ENCODE measurements around the gene ESR2.
A peak's percentile ranks its signal among the peaks of the same experiment; 100 is the strongest.

ESR2 gene

DNA sequence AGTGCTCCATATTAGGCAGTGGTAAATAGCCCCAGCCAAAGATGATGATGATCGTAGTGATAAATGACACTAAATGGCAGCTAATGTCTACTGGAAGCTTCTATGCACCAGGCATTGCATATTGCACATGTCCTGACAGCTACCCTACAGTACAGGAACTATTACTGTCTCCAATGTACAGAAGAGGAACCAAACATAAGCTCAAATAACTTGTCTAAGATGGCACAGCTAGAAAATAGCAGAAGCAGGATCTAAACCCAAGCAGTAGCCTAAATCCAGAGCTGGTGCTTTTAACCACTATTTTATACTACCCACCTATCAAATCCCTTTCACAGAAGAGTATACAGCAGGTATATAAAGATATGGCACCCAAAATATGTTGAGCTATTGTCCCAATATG lies 28.9 kb downstream of the ESR2 start:
- no peak for DNase-seq

DNA sequence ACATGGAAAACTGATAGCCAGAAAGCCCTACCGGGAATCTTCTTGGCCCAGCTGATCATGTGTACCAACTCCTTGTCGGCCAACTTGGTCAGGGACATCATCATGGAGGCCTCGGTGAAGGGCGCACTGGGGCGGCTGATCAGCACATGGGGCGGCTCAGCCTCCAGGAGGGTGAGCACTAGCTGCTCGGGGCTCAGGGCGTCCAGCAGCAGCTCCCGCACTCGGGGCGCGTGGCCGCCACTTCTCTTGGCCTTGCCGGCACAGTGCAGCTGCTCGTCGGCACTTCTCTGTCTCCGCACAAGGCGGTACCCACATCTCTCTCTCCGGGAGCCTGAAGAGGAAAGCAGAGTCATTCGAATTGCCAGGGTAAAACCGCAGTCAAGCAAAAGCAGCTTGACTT lies 33.8 kb downstream of the ESR2 start:
- DNase-seq: no peak

DNA sequence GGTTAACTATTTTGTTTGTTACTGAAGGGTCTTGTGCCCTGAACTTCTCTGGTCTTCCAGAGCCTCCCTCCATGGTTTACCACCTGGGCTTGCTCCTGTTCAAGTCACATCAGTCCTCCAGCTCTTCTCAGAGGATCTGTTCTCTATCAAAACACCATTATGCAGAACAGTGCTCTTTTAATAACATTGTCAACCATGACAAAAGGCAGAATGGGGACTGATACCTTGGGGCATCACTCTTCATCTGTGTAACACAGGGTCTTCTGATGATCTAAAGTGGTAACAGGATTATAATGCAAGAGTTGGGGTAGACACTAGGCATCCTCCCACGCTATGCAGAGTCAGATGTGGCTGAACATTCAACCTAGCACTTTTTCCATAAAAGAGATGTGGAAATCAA lies 38.4 kb downstream of the ESR2 start:
- DNase-seq: no peak

DNA sequence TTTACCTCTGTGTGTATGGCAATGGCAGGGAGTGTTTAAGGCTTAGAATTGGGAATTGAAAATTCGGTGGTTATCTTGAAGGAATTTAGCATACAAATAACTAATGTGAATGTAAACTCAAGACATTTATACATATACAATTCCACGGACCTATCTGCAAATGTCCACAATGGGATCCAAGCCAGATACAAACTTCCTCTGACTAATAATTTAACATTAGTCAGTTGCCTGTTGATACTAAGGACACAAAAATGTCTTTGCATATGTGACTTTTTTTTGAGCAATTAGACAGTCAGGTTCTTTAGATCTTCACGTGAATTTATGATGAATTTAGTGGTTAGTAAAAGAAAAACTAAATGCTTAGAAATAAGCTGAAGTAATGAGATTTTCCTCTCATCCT lies 40.5 kb downstream of the ESR2 start:
- no peak for DNase-seq

DNA sequence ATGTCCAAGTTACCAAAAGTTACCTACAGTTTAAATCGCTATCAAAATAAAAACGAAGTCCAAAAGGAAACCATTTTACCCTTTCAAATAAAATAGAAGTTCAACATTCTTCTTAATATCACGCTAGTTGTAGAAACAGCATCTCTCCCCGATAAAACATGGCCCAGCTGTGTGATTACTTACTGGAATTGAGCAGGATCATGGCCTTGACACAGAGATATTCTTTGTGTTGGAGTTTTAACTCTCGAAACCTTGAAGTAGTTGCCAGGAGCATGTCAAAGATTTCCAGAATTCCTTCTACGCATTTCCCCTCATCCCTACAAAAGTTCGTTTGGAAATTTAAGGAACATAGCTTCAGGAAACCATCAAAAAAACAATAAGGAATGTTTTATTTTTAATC lies 44.8 kb downstream of the ESR2 start:
- no peak for DNase-seq

DNA sequence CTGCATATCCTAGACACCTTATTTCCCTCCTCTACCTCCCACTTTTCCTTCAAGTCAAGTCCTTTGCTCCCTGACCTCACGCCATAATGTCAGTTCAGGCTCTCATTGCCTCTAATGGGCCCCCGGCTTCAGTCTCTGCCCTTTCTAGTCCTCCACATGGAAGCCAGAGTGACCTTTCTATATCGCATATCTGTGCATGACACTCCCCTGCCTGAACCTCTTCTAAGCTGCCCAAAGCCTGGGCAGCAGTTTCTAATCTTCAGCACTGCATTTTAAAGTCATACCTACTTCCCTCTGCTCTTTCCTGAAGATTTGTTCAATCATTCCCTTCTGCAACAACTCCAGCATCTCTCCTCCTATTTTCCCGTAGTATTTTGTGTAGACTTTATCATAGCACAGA lies 45.5 kb downstream of the ESR2 start:
- DNase-seq: no peak

DNA sequence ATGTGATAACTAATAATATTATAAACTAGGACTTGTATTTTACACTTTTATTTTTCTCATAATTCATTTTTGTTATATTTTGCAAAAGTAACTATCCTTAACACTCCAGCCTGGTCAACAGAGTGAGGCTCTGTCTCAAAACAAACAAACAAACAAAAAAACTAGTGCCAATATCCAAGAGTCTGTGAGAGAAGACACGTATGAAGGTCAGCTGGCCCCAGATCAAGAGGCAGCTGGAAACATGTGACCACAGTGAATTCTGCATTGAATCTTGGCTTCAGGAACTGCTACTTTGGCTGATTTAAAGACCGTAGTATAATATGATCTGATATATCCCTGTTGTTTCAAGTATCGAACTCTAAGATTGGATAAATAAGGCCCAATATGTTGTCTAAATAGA lies 47.0 kb downstream of the ESR2 start:
- DNase-seq: no peak

DNA sequence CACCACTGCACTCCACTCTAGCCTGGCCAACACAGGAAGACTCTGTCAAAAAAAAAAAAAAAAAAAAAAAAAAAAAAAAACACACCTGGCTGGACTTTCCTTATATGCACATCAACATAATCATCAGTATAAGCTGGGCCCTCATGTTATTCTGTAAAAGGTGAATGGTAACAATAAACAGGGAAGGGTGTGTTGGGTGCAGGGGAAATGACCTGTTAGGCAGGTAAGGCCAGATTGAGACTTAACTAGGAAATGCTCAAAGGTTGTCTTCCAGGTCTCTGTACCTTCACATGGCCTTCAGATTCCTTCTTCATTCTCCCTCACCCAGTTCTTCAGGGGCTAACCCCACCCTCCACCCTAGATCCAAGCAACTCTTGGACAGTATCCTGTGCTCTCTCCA lies 47.5 kb downstream of the ESR2 start:
- no peak for DNase-seq

DNA sequence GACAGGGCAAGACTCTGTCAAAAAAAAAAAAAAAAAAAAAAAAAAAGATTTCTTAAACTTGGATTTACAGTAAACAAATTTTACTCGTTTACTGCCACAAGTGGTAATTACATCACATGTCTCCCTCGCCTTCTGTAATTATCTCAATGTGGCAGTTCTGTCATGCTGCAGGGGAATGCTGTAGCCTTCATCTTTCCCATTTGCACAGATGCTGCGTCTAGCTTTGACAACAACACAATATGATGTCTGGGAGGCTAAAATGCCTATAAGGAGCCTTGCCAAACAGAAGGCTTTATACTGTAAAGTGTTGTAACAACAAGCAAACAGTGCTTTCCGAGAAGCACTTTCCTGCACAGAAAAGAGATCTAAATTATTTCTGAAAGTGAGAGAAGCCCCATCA lies 48.7 kb downstream of the ESR2 start:
- no peak for DNase-seq

DNA sequence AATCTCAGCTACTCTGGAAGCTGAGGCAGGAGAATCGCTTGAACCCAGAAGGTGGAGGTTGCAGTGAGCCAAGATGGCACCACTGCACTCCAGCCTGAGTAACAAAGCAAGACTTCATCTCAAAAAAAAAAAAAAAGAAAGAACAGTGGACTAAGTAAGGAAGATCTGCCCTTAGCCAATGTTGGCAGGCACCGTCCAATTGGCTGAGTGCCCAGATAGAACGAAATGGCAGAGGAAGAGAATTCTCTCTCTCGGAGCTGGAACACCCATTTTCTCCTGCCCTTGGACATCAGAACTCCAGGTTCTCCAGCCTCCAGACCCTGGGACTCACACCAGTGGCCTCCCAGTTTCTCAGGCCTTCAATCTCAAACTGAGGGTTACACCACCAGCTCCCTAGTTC lies 49.9 kb downstream of the ESR2 start:
- DNase-seq: no peak

DNA sequence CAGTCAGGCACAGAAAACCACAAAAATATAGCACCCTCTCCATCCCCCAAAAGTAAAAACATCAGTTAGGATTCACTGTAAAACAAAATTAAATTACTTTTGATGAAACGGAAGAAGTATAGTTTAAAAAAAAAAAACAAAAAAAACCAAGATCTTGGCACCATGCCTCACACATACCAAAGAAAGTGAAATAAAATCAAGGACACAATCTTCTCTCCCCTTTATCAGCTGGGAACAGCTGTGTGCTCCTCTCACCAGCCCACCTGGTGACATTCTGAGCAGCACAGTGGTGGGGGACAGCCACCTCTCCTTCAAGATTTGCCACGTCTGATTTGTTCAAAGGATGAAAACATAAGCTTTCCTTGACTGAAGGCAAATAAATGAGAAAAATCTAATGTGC lies 55.5 kb downstream of the ESR2 start:
- DNase-seq: no peak

DNA sequence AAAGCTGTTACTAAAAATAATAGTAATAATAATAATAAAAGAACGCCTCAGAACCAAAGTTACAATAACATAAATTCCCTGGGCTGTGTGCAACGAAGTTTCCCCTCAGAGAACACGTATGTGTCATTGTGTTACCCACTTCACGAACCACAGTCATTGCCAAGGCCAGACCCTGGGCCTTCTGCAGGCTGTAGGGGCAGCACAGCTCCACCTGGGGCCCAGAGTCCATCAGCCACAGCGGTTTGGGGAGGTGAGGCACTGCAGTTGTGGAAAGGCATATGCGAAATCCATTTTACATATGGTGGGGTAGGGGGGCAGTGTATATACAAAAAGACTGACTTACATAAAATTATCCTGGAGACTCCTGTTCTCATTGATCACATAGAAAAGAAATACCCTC lies 56.1 kb downstream of the ESR2 start:
- DNase-seq: no peak

DNA sequence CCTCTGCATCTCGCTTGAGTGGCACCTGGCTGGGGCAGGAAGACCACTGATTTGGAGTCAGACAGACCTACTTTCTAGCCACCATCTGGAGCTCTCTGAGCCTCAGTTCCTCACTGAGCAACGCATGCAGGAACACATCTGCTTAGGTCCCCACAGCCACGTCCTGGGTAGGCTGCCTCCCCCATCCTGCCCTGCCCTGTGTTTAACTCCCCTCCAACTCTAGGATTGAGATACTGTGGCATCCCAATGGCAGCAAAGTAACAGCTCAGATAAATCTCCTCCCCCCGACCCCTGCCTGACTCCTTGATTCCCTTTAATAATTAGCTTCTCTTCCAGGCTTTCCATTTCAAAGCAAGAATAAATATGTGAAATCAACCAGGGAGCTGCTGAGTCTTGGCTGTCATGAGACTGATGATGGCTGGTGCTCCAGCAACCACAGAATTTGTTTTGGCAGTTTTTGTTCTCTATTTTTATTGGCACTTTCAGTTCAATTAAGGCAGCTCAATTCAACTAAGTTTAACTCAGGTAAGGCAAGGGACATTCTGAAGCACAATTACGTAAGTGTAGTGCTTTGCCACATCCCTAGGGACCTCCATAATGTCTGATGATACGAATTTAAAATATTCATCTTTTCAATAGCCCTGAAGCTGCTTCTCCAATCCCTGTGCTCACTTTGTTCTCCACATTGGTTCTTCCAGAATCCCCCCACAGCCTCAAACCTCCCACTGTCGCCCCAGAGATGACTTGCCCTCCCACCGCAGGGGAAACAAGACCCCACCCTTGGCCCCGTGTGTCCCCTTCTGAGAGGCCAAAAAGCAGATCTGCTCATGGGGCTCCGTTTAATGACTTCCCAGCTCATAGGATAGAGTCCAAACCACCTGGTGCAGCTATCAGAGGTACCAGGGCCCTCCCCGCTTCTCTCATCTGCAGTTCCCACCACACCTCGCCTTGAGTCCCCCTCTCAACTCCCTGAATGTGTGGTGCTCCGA lies 58.2 kb downstream of the ESR2 start:
- DNase-seq: peak; percentile 40

DNA sequence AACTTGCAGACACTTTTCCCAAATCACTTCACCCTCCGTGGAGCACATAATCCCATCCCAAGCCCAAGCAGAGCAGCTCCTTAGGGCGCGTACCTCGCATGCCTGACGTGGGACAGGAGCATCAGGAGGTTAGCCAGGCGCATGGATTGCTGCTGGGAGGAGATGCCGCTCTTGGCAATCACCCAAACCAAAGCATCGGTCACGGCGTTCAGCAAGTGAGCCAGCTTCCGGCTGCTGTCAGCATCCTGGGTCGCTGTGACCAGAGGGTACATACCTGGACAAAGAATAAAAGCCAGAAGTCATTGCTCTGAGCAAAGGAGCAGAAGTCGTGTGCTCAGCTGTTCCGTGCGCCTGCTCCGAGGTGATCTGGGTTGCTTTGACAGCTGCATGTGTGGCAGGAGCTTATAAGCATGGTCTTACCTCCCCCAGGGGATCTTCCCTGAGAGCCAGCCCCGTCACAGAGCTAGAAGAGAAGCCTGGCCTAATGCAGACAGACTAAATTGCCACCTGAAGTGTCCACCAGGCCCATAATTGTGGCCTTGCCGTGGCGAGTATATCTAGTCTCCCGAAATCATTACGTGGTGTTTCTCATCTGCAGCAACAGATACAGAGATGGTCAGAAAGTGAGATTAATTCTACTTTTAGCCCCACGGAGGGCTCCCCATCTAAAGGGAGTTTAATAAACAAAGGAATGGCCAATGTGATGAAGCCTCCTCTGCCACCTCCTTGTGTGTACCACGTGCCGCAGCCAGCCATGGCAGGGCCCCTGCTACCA lies 59.1 kb downstream of the ESR2 start:
- peak; percentile 82 for DNase-seq

DNA sequence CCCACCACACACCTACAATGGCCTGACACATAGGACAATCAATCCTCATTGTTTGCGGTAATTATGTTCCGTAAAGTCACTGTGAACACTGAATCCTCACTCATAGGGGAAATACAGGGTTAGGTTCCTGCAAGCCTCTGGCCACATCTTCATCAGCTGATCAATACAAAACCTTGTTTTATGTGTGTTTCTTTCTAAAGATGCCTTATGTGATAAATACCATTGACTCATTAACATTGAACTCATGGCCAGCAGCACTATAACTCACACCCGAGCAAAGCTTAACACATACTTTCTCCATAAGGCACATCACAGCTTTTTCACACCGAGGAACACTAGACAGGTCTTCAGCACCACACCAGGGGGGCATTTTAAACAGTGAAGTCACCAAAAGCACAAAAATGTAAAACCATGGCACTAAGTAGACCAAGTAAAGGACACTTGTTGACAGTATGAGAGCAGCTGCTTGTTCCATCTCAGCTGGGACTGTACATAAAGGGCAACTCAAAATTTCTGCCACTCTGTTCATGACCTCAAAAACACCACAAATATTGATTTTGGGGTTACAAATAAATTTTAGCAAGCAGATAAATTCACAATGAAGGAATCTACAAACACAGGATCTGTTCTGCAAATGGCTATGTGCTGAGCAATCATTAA lies 60.5 kb downstream of the ESR2 start:
- DNase-seq: no peak

DNA sequence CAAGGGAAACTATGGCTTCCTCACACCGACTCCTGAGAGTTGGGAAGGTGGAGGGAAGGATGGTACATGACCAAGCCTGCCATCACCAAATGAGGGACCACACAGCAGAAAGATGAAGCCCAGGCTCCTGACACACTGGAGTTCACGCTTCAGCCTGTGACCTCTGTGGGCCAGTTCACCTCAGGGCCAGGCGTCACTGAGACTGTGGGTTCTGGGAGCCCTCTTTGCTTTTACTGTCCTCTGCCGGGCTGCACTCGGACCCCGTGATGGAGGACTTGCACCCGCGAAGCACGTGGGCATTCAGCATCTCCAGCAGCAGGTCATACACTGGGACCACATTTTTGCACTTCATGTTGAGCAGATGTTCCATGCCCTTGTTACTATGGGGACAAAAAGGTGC lies 61.2 kb downstream of the ESR2 start:
- DNase-seq: no peak

DNA sequence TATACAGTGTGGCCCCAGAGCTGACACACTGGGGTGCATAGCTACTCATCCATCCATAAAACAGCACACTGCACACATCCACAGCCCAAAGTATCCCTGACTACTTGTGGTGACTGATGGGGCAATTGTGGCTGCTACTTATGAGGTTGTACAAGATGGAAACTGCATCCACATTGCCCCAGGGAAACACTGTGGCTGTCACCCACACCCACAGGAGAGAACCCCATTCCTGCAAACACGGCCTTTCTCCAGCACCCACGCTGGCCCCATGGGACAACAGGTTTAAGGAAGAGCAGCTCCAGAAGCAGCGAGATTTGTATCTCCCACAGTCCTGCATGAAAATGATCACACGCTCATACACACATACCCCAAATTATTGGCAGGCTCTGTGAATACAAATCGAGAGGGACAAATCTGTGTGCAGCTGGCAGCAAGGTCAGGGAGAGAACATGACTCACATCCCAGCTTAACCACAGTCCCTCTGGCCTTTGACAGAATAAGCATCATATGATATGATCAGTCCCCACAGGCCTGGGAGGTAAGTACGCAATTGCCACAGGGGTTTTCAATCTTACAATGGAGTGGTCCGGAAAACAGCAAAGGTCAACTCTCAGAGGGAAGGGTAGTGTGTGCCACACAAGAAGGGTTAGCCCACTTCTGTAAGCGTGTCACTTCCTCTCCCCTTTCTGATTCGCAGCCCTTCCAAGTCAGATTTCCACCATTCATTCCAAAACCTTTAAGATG lies 61.9 kb downstream of the ESR2 start:
- no peak for DNase-seq

DNA sequence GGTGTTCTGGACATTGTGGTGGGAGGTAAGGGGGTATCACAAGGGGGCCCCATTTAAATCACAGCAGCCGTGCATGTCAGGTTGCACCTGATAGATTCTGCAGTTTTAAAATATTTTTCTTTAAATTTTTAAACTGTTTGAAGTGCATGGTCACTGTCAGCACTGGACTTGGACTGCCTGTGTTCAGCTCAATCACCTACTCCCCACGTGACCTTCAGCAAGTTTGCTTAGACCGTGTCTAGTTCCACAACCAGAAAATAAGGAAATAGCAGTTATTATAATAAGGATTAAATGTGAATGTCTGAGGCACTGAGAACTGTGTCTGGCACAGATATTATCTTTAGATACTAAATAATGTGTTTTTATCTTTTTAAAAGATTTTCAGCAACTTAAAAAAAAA lies 64.7 kb downstream of the ESR2 start:
- DNase-seq: no peak

DNA sequence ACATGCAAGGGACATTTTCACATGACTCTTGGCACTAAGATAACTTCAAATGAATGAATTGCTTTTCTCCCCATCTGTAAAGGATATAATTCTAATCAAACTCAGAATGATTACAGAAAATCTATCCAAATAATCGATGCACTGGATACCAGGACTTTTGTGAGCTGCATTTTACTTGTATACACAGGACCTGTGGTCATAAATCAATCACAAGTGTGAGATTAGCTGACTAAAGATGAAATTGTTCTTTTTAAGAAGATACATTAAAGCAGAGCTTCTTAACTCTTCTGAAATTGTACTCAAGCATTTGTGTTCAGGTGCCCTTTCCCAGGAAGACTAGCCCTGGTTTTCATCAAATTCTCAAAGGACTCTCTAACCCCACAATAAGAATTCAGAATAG lies 66.3 kb downstream of the ESR2 start:
- DNase-seq: no peak

DNA sequence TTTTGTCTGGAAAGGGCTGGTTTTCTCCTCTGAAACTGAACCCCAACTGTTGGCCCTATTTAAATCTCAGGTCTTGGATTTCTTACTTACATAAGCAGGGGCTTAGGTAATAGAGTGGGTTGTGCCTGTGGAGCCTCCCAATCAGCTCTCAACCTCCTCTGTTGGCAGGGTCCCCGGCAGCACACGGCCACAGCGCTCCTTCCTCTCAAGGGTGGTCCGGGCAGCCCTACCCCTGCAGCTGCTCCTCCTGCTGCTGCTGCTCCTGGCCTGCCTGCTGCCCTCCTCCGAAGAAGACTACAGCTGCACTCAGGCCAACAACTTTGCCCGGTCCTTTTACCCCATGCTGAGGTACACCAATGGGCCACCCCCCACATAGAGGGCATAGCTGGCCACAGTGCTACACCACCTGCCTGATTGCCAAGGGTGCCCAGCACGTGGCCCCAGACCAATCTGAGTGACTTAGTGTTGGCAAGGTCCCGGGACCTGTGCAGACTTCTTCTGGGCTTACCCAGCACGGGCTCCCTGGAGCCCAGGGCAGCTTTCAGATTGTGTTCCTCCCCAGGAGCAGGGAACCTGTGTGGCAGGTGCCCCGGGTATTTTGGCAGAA lies 68.9 kb downstream of the ESR2 start:
- DNase-seq: no peak

DNA sequence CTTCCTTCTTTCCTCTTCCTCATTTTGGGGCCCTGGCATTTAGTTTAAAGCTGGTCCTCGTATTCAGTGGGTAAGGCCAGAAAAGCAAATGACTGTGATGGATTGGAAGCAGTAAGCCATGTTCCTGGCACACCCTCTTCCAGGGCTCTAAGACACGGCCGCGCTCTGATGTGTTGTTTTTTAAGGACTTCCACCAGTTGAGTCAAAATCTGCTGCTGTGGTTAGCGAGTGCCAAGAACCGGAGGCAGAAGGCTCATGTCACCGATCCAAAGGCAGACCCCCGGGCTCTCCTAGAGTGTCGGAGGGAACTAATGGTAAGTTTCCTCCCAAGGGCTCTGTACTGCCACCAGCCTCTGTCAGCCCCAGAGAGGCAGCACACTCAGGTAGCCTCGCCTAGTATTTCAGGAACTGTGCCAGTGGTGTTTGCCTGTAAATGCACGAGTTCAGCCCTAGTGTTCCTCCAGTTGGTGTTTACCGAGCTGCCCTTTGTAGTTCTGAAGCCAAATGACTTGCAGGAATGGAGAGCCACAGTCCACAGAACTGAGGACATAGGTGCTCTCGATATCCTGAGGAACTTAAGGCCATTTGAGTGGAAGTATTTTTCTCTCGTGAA lies 72.7 kb downstream of the ESR2 start:
- no peak for DNase-seq

DNA sequence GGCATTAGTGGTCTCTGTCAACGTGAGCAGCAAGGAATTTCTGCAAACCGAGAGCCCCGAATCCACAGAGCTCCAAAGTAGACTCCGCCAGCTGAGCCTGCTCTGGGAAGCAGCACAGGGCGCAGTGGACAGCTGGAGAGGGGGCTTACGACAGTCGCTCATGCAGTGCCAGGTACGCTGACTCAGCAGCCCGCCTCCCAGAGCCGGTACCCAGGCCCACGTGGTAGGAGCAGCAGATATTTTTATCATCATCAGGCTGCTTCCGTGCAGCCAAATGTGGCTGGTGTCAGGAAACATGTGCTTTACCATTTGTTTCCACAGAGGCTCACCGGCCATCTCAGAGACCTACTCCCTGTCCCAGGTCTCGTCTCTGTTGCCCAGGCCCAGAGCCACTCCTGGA lies 73.7 kb downstream of the ESR2 start:
- no peak for DNase-seq

Data from NCI-H2171 treated with DMSO at 0.1 percent for 48 hours (cell line).